ENCODE measurements around the gene IFNA6.
"Not testable (repeated sequence)": the region's sequence is repeated elsewhere in the genome, so short reads cannot be mapped to it uniquely, and the experiment has no call there.

IFNA6 gene

GRCh38 chr9:21385131-21385670, 34.5 kb upstream of the IFNA6 start, which contains the start of gene IFNA2:
Gene IFNA2, minus strand, starts transcription at chr9:21385398. Its CDS starts 69 bp downstream, at chr9:21385329.
- peaks cover 22% of the 10 kb centered on the region for H3K27me3 Mint-ChIP-seq (ENCODE audit: low read depth, poor library complexity)
- H3K4me1 Mint-ChIP-seq = peaks cover 15% of the 10 kb centered on the region
- H3K4me3 Mint-ChIP-seq = no peak within 1 kb of the TSS
- no peak within 1 kb of the TSS for H3K27ac Mint-ChIP-seq
- H3K36me3 Mint-ChIP-seq (ENCODE audit: low read depth) = no peaks in the 10 kb centered on the region
- no peak for DNase-seq
- no peak for TF ChIP-seq CTCF (IDR thresholded peaks at IDR 0.05)
- H3K9me3 Mint-ChIP-seq = no peaks in the 10 kb centered on the region

GRCh38 chr9:21383627-21384026, 32.9 kb upstream of the IFNA6 start:
- Mint-ChIP-seq H3K27ac (no peak overlapping the region), H3K36me3 (ENCODE audit: low read depth) (no peaks in the 10 kb centered on the region), H3K9me3 (no peaks in the 10 kb centered on the region), H3K4me1 (peaks cover 19% of the 10 kb centered on the region), H3K27me3 (ENCODE audit: low read depth, poor library complexity) (peaks cover 19% of the 10 kb centered on the region), H3K4me3 (no peak overlapping the region)
- no peak for DNase-seq
- TF ChIP-seq CTCF (IDR thresholded peaks at IDR 0.05) = no peak

GRCh38 chr9:21381448-21382339, 31.0 kb upstream of the IFNA6 start:
- DNase-seq = no peak
- Mint-ChIP-seq H3K36me3 (ENCODE audit: low read depth) (no peaks in the 10 kb centered on the region), H3K27ac (no peak overlapping the region), H3K4me1 (peaks cover 19% of the 10 kb centered on the region), H3K9me3 (peaks cover 4% of the 10 kb centered on the region), H3K4me3 (no peak overlapping the region), H3K27me3 (ENCODE audit: low read depth, poor library complexity) (peaks cover 20% of the 10 kb centered on the region)
- no peak for TF ChIP-seq CTCF (IDR thresholded peaks at IDR 0.05)

DNA sequence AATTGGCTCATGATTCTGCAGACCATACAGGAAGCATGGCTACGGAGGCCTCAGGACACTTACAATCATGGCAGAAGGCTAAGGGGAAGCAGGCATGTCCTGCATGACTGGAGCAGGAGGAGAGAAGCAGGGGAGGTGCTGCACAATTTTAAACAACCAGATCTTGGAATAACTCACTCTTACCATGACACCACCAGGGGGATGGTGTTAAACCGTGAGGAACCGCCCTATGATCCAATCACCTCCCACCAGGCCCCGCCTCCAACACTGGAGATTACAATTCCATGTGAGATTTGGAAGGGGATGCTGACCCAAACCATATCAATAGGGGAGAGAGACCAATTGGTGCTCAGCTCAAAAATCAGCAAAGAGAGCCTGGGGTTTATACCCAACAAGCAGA, 20.8 kb upstream of the IFNA6 start:
- not testable (repeated sequence) for H3K4me3 Mint-ChIP-seq; H3K36me3 Mint-ChIP-seq (ENCODE audit: low read depth); H3K27ac Mint-ChIP-seq; H3K9me3 Mint-ChIP-seq; H3K27me3 Mint-ChIP-seq (ENCODE audit: low read depth, poor library complexity); DNase-seq; H3K4me1 Mint-ChIP-seq

GRCh38 chr9:21367957-21368356, 17.3 kb upstream of the IFNA6 start, which contains the start of gene IFNA13:
Gene IFNA13, minus strand, starts transcription at chr9:21368057. Its CDS starts 47 bp downstream, at chr9:21368010.
- H3K27ac Mint-ChIP-seq = no peak within 1 kb of the TSS
- no peak for DNase-seq
- H3K27me3 Mint-ChIP-seq (ENCODE audit: low read depth, poor library complexity) = peaks cover 16% of the 10 kb centered on the region
- no peaks in the 10 kb centered on the region for H3K9me3 Mint-ChIP-seq
- no peaks in the 10 kb centered on the region for H3K36me3 Mint-ChIP-seq (ENCODE audit: low read depth)
- no peaks in the 10 kb centered on the region for H3K4me1 Mint-ChIP-seq
- H3K4me3 Mint-ChIP-seq = no peak within 1 kb of the TSS
- no peak for TF ChIP-seq CTCF (IDR thresholded peaks at IDR 0.05)

- DNase-seq = not testable (repeated sequence)
Measured at GRCh38 chr9:21367169-21367568, 16.5 kb upstream of the IFNA6 start.

More at GRCh38 chr9:21367169-21367568, 16.5 kb upstream of the IFNA6 start:
- H3K4me1 Mint-ChIP-seq; H3K9me3 Mint-ChIP-seq; H3K36me3 Mint-ChIP-seq (ENCODE audit: low read depth); H3K27ac Mint-ChIP-seq; H3K4me3 Mint-ChIP-seq: not testable (repeated sequence)
- H3K27me3 Mint-ChIP-seq (ENCODE audit: low read depth, poor library complexity) = peaks cover 16% of the 10 kb centered on the region

Measured in nephron progenitor cell (in vitro differentiated cells).